OCI-LY7 (cell line): ENCODE measurements around the gene RANBP9. TPM values are rescaled to one million over a fixed set of nuclear protein-coding genes. Genes with fewer than 3 reads are reported as not detected.

Experiments used
- BruUV-seq: library from RNA; stranded (reverse); fragments of 400-500 nt; replicated peaks from 2 replicates; lab custom pipeline; 2021; lab: Mats Ljungman, UMichigan
- CTCF ChIA-PET: fragments of 300-600 bp; sonication (Branson Sonifier 250); formaldehyde crosslinking; loops from one replicate; lab custom pipeline; 2022; ENCODE audit warnings: antibody characterized with exemption; ENCODE audit not compliant: unreplicated experiment; lab: Charles Lee
- POLR2A ChIA-PET: fragments of 300-600 bp; sonication (Branson Sonifier 250); formaldehyde crosslinking; loops from one replicate; lab custom pipeline; 2022; ENCODE audit warnings: antibody characterized with exemption; lab: Charles Lee
- DNase-seq: peaks from one replicate; pipeline ENCODE4 v3.0.0-alpha.2; 2015; ENCODE audit warnings: low spot score
- H2AFZ ChIP-seq: fragments of 200-600 bp; sonication (generic), shearing (Covaris generic); 2 replicates; pipeline ENCODE4 v1.6.1; 2014; ENCODE audit warnings: mild to moderate bottlenecking, antibody characterized with exemption, low read length, moderate library complexity
- H3K27ac ChIP-seq: fragments of 200-600 bp; sonication (generic); 2 replicates; pipeline ENCODE4 v1.5.1; 2014; ENCODE audit warnings: mixed run types, low read depth, mild to moderate bottlenecking, moderate library complexity, low read length, inconsistent platforms; ENCODE audit not compliant: poor library complexity, severe bottlenecking
- H3K36me3 ChIP-seq: fragments of 200-600 bp; sonication (generic); 2 replicates; pipeline ENCODE4 v1.6.1; 2014; ENCODE audit warnings: mild to moderate bottlenecking, antibody characterized with exemption, low read length, moderate library complexity, mixed read lengths; ENCODE audit not compliant: insufficient read depth
- H3K4me1 ChIP-seq: fragments of 200-600 bp; sonication (generic); 2 replicates; pipeline ENCODE4 v1.5.1; 2014; ENCODE audit warnings: mild to moderate bottlenecking, low read length; ENCODE audit not compliant: insufficient read depth, poor library complexity, severe bottlenecking
- H3K4me2 ChIP-seq: fragments of 200-600 bp; sonication (generic); 2 replicates; pipeline ENCODE4 v1.6.1; 2014; ENCODE audit warnings: mild to moderate bottlenecking, low read length
- H3K4me3 ChIP-seq: fragments of 200-600 bp; sonication (generic); 2 replicates; pipeline ENCODE4 v1.5.1; 2014; ENCODE audit warnings: mild to moderate bottlenecking, low read depth, low read length; ENCODE audit not compliant: poor library complexity, severe bottlenecking
- H3K79me2 ChIP-seq: fragments of 200-600 bp; sonication (generic); 2 replicates; pipeline ENCODE4 v1.6.1; 2016; ENCODE audit warnings: low read depth, mild to moderate bottlenecking, low read length, moderate library complexity, mixed read lengths; ENCODE audit not compliant: insufficient read depth
- H3K9me2 ChIP-seq: fragments of 200-600 bp; sonication (generic); 2 replicates; pipeline ENCODE4 v1.6.1; 2016; ENCODE audit warnings: mild to moderate bottlenecking, low read length, mixed read lengths; ENCODE audit not compliant: insufficient read depth
- H3K9me3 ChIP-seq: fragments of 200-600 bp; sonication (generic); 2 replicates; pipeline ENCODE4 v1.6.1; 2014; ENCODE audit warnings: mild to moderate bottlenecking, mixed run types, low read length, mixed read lengths
- H4K20me1 ChIP-seq: fragments of 200-600 bp; sonication (generic); 2 replicates; pipeline ENCODE4 v1.6.1; 2014; ENCODE audit warnings: mild to moderate bottlenecking, antibody characterized with exemption, low read length, moderate library complexity, mixed read lengths; ENCODE audit not compliant: insufficient read depth
- CTCF ChIP-seq: fragments of 200-600 bp; sonication (generic); conservative IDR thresholded peaks from 2 replicates; pipeline ENCODE4 v1.5.1; 2014; ENCODE audit warnings: mild to moderate bottlenecking, antibody characterized with exemption, low read length, moderate library complexity, mixed read lengths
- EZH2phosphoT487 ChIP-seq: fragments of 200-600 bp; sonication (generic); IDR thresholded peaks from 2 replicates; pipeline ENCODE4 v1.6.1; 2018; ENCODE audit warnings: low read depth, borderline replicate concordance, mild to moderate bottlenecking, mixed run types, antibody characterized with exemption, low read length, moderate library complexity, mixed read lengths
- intact Hi-C: fragments of 100-400 bp; cut with micrococcal nuclease; formaldehyde crosslinking; loops from one replicate; pipeline ENCODE4 v1.10.0; 2022; ENCODE audit not compliant: unreplicated experiment
- total RNA-seq, 2 experiments: library from RNA; depleted of rRNA in 1 of 2; stranded (reverse); fragments of >200 nt in 1 of 2; shearing (Covaris generic) in 1 of 2; gene quantifications; 2 replicates each; pipeline ENCODE4 v1.2.3, GENCODE V29; 2014 to 2022

Gene RANBP9
- total RNA-seq, 2 experiments from 2014 or later = 20.5 to 35.0 TPM

- Histone ChIP-seq H3K4me1 (no peaks in the 10 kb centered on the region), H3K36me3 (peaks cover 33% of the 10 kb centered on the region), H3K27ac (no peak overlapping the region), H3K9me3 (no peaks in the 10 kb centered on the region), H3K4me2 (no peak overlapping the region), H4K20me1 (no peaks in the 10 kb centered on the region), H3K9me2 (no peaks in the 10 kb centered on the region), H3K4me3 (no peak overlapping the region), H3K79me2 (no peaks in the 10 kb centered on the region), H2AFZ (no peak overlapping the region)
- ChIA-PET POLR2A (interaction anchor here (0.6 to 0.7 kb wide), 2 partner anchors 56 to 59 kb away, joined by 3 to 5 read pairs; no protein-coding TSS in a partner anchor), CTCF (no interaction called here)
- intact Hi-C loops = no loop called here
- DNase-seq = no peak
- no TSS peak for BruUV-seq
- no peak for TF ChIP-seq CTCF
Observed at GRCh38 chr6:13597073-13597472, 114.6 kb downstream of the RANBP9 start.

- H3K9me2 ChIP-seq = no peaks in the 10 kb centered on the region
- POLR2A ChIA-PET = interaction anchor here (0.7 to 1.3 kb wide), 2 partner anchors 18 to 34 kb away, joined by 4 to 6 read pairs; partner anchors contain the start of gene SIRT5
Observed at GRCh38 chr6:13593720-13594119, 117.9 kb downstream of the RANBP9 start.

GRCh38 chr6:13593103-13593502 lies 118.5 kb downstream of the RANBP9 start:
- Histone ChIP-seq H3K79me2 (no peaks in the 10 kb centered on the region), H2AFZ (no peak overlapping the region), H3K9me3 (no peaks in the 10 kb centered on the region), H3K4me3 (no peak overlapping the region), H3K9me2 (no peaks in the 10 kb centered on the region), H4K20me1 (no peaks in the 10 kb centered on the region; the same call in 1 of the 2 replicates), H3K4me1 (no peaks in the 10 kb centered on the region), H3K36me3 (peaks cover 43% of the 10 kb centered on the region), H3K27ac (no peak overlapping the region), H3K4me2 (no peak overlapping the region)
- CTCF ChIA-PET = no interaction called here
- POLR2A ChIA-PET = interaction anchor here (1.3 kb wide), 1 partner anchor 18 kb away, joined by 6 read pairs; the partner anchor contains the start of gene SIRT5
- TF ChIP-seq CTCF (no peak), EZH2phosphoT487 (no peak)
- BruUV-seq = no TSS peak
- intact Hi-C loops = no loop called here
- no peak for DNase-seq

More at GRCh38 chr6:13593720-13594119, 117.9 kb downstream of the RANBP9 start:
- Histone ChIP-seq H3K4me2 (no peak overlapping the region), H3K36me3 (peaks cover 40% of the 10 kb centered on the region), H3K4me3 (no peak overlapping the region), H4K20me1 (no peaks in the 10 kb centered on the region; the same call in 1 of the 2 replicates), H3K79me2 (no peaks in the 10 kb centered on the region), H3K9me3 (no peaks in the 10 kb centered on the region), H3K27ac (no peak overlapping the region), H2AFZ (no peak overlapping the region), H3K4me1 (no peaks in the 10 kb centered on the region)
- DNase-seq = no peak
- intact Hi-C loops = no loop called here
- CTCF ChIA-PET = no interaction called here
- no TSS peak for BruUV-seq
- TF ChIP-seq CTCF (no peak), EZH2phosphoT487 (no peak)
